Cerebellar nuclear complex (tissue), 1 donor: ENCODE data around the gene FMR1.

ENCODE experiments used
- DNase-seq, 2 experiments: peaks; one replicate each; lab custom pipeline; 2025; lab: John Stamatoyannopoulos, UW

Gene FMR1

GRCh38 chrX:147916375-147916968, 4.8 kb downstream of the FMR1 start:
- no peak for DNase-seq

- no peak for DNase-seq
These were observed 6.3 kb downstream of the FMR1 start for GRCh38 chrX:147917700-147918695.

GRCh38 chrX:147920161-147920666, 8.5 kb downstream of the FMR1 start:
- no peak for DNase-seq

- DNase-seq: no peak
These were observed 11.9 kb downstream of the FMR1 start for GRCh38 chrX:147923605-147924004.

GRCh38 chrX:147927256-147927655, 15.5 kb downstream of the FMR1 start:
- DNase-seq: no peak

GRCh38 chrX:147933815-147934214, 22.1 kb downstream of the FMR1 start:
- DNase-seq: no peak

GRCh38 chrX:147935156-147935758, 23.5 kb downstream of the FMR1 start:
- DNase-seq: no peak

GRCh38 chrX:147945286-147945685, 33.6 kb downstream of the FMR1 start:
- DNase-seq: no peak

- no peak for DNase-seq
These were observed 36.8 kb downstream of the FMR1 start for GRCh38 chrX:147948531-147948930.

GRCh38 chrX:147950352-147950751, 38.6 kb downstream of the FMR1 start:
- DNase-seq: no peak

- no peak for DNase-seq
These were observed 42.3 kb downstream of the FMR1 start for GRCh38 chrX:147953976-147954375.

GRCh38 chrX:147957291-147957690, 45.6 kb downstream of the FMR1 start:
- no peak for DNase-seq

- DNase-seq: no peak
These were observed 46.6 kb downstream of the FMR1 start for GRCh38 chrX:147958291-147958690.

GRCh38 chrX:147960722-147961121, 49.0 kb downstream of the FMR1 start:
- no peak for DNase-seq

GRCh38 chrX:147962476-147962875, 50.8 kb downstream of the FMR1 start:
- no peak for DNase-seq

GRCh38 chrX:147978931-147979330, 67.2 kb downstream of the FMR1 start:
- DNase-seq: no peak

- no peak for DNase-seq
These were observed 69.5 kb downstream of the FMR1 start, which contains the start of gene FMR1NB for GRCh38 chrX:147981038-147981752. Gene FMR1NB, plus strand, starts transcription at chrX:147981337. Its CDS starts 66 bp downstream, at chrX:147981403.
